HepG2 (cell line): ENCODE data around the gene ERRFI1. TPM values are rescaled to one million over a fixed set of nuclear protein-coding genes. Genes with fewer than 3 reads are reported as not detected.

Experiments used
- MAZ ChIP-seq, 2 experiments: sonication (generic) in 1 of 2; formaldehyde crosslinking in 1 of 2; IDR thresholded peaks; 2 replicates each; pipeline versions ENCODE4 v1.5.0 to v1.6.1; 2012 to 2020; ENCODE audit warnings: low read depth in 2 of 2, mild to moderate bottlenecking in 2 of 2, borderline replicate concordance in 1 of 2, improper control_type of control experiment in 1 of 2, low read length in 1 of 2, missing genetic modification reagents in 1 of 2, moderate library complexity in 1 of 2
- REXO4 ChIP-seq: sonication (generic); formaldehyde crosslinking; IDR thresholded peaks from 2 replicates; pipeline ENCODE4 v1.8.0; 2022; ENCODE audit warnings: missing genetic modification reagents, mild to moderate bottlenecking, borderline replicate concordance
- SNAPC2 ChIP-seq: sonication (generic); formaldehyde crosslinking; IDR thresholded peaks from 2 replicates; pipeline ENCODE4 v1.8.1; 2022; ENCODE audit warnings: mild to moderate bottlenecking, missing genetic modification reagents
- XBP1 ChIP-seq: sonication (generic); formaldehyde crosslinking; IDR thresholded peaks from 2 replicates; pipeline ENCODE4 v1.5.0; 2020; ENCODE audit warnings: missing genetic modification reagents
- ZNF431 ChIP-seq: sonication (generic); formaldehyde crosslinking; IDR thresholded peaks from 2 replicates; pipeline ENCODE4 v1.9.0; 2022; ENCODE audit warnings: missing genetic modification reagents, low read depth, mild to moderate bottlenecking, borderline replicate concordance
- ZNF562 ChIP-seq: sonication (generic); formaldehyde crosslinking; IDR thresholded peaks from 2 replicates; pipeline ENCODE4 v1.8.0; 2022; ENCODE audit warnings: missing genetic modification reagents, borderline replicate concordance
- ZNF766 ChIP-seq: sonication (generic); formaldehyde crosslinking; IDR thresholded peaks from 2 replicates; pipeline ENCODE4 v1.5.0; 2020; ENCODE audit warnings: missing genetic modification reagents, borderline replicate concordance
- polyA plus RNA-seq, 8 experiments: library from polyadenylated mRNA; depleted of rRNA in 3 of 8; stranded (reverse) in 7 of 8; unstranded in 1 of 8; fragments of >200 nt; fragmentation: Illumina TruSeq in 4 of 8; extraction: Trizol in 4 of 8; gene quantifications; 2 replicates each; pipeline versions ENCODE4 v1.2.1 to v1.2.3, GENCODE V29; 2011 to 2016; ENCODE audit warnings: low read depth in 4 of 8, missing spikeins in 1 of 8, mixed read lengths in 1 of 8; ENCODE audit not compliant: insufficient read depth in 1 of 8
- total RNA-seq, 5 experiments: library from RNA; depleted of rRNA; stranded (reverse); fragments of >200 nt; fragmentation: Illumina TruSeq; extraction: Trizol; gene quantifications; 2 replicates each; pipeline ENCODE4 v1.2.3, GENCODE V29; 2016; ENCODE audit warnings: low read depth in 1 of 5
- TF ChIP-seq, protein P1 (sequence below): sonication (generic); formaldehyde crosslinking; IDR thresholded peaks from 2 replicates; pipeline ENCODE4 v1.4.0; 2020; ENCODE audit warnings: mild to moderate bottlenecking, missing genetic modification reagents
- TF ChIP-seq, protein P2 (sequence below): sonication (generic); formaldehyde crosslinking; IDR thresholded peaks from 2 replicates; pipeline ENCODE4 v1.4.0; 2020; ENCODE audit warnings: mild to moderate bottlenecking, missing genetic modification reagents
- TF ChIP-seq, protein P3 (sequence below): sonication (generic); IDR thresholded peaks from 2 replicates; pipeline ENCODE4 v1.6.1; 2016; ENCODE audit warnings: low read depth, borderline replicate concordance
- TF ChIP-seq, protein P4 (sequence below): sonication (generic); formaldehyde crosslinking; IDR thresholded peaks from 2 replicates; pipeline ENCODE4 v1.4.0; 2020; ENCODE audit warnings: missing genetic modification reagents, mild to moderate bottlenecking, borderline replicate concordance
- TF ChIP-seq, protein P5 (sequence below): sonication (generic); formaldehyde crosslinking; IDR thresholded peaks from 2 replicates; pipeline ENCODE4 v1.8.0; 2022; ENCODE audit warnings: mild to moderate bottlenecking, missing genetic modification reagents; ENCODE audit not compliant: insufficient replicate concordance

Gene ERRFI1
- total and polyA plus RNA-seq, 2 of the 13 experiments (the other 11 are each of a cell fraction or from before 2014, with no cell fraction given): 84.4 to 753 TPM

DNA sequence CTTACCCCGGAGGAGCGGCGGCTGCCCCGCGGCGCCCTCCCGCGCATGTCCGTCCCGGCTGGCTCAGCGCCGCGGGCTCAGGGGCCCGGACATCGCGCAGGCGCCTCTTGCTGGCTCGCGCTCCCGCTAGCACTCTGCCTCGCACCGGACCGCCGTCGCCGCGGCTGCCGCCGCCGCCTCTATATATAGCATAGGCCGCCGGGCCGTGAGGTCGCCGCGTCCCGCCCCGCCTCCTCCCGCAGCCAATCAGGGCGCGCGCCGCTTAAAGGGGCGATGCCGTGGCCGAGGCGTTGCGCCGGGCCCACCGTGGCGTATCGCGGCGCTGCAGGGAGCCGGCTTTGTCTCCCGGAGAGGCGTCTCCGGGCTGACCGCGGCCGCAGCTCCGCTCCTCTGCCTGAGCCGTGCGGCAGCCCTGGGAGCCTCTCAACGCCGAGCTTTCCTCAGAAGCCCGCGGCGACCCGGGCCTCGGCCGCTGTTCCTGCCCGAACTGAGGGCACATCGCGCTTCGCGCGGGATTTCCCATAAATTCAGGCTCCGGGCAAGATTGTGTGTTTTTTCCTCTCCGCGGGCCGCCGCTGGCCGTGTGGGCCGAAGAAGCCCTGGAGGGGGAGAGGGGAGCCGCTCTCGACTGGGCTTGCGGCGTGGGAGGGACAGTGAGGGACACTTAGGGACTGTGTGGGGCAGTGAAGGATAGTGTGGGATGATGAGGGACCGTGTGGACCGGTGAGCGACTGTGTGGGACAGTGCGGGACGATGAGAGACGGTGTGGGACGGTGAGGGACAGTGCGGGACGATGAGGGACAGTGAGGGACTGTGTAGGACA lies at the start of gene ERRFI1 (continued):
- no peak; the same call in 1 of the 2 replicates for TF ChIP-seq XBP1 (CRISPR knock-in tag)
- TF ChIP-seq, protein P1, sequence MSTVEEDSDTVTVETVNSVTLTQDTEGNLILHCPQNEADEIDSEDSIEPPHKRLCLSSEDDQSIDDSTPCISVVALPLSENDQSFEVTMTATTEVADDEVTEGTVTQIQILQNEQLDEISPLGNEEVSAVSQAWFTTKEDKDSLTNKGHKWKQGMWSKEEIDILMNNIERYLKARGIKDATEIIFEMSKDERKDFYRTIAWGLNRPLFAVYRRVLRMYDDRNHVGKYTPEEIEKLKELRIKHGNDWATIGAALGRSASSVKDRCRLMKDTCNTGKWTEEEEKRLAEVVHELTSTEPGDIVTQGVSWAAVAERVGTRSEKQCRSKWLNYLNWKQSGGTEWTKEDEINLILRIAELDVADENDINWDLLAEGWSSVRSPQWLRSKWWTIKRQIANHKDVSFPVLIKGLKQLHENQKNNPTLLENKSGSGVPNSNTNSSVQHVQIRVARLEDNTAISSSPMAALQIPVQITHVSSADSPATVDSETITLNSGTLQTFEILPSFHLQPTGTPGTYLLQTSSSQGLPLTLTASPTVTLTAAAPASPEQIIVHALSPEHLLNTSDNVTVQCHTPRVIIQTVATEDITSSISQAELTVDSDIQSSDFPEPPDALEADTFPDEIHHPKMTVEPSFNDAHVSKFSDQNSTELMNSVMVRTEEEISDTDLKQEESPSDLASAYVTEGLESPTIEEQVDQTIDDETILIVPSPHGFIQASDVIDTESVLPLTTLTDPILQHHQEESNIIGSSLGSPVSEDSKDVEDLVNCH: 0 out of 2 replicates have a peak, but pooled peaks have one; percentile 54
- peak; percentile 43; the same call in 1 of the 2 replicates for TF ChIP-seq ZNF562
- no peak for TF ChIP-seq REXO4 (CRISPR knock-in tag)
- TF ChIP-seq MAZ (IDR thresholded peaks at IDR 0.05; ENCODE audit: borderline replicate concordance, low read depth, low read length): no peak
- TF ChIP-seq MAZ (CRISPR knock-in tag; IDR thresholded peaks at IDR 0.05; ENCODE audit: low read depth): peak; percentile 61
- TF ChIP-seq, protein P2, sequence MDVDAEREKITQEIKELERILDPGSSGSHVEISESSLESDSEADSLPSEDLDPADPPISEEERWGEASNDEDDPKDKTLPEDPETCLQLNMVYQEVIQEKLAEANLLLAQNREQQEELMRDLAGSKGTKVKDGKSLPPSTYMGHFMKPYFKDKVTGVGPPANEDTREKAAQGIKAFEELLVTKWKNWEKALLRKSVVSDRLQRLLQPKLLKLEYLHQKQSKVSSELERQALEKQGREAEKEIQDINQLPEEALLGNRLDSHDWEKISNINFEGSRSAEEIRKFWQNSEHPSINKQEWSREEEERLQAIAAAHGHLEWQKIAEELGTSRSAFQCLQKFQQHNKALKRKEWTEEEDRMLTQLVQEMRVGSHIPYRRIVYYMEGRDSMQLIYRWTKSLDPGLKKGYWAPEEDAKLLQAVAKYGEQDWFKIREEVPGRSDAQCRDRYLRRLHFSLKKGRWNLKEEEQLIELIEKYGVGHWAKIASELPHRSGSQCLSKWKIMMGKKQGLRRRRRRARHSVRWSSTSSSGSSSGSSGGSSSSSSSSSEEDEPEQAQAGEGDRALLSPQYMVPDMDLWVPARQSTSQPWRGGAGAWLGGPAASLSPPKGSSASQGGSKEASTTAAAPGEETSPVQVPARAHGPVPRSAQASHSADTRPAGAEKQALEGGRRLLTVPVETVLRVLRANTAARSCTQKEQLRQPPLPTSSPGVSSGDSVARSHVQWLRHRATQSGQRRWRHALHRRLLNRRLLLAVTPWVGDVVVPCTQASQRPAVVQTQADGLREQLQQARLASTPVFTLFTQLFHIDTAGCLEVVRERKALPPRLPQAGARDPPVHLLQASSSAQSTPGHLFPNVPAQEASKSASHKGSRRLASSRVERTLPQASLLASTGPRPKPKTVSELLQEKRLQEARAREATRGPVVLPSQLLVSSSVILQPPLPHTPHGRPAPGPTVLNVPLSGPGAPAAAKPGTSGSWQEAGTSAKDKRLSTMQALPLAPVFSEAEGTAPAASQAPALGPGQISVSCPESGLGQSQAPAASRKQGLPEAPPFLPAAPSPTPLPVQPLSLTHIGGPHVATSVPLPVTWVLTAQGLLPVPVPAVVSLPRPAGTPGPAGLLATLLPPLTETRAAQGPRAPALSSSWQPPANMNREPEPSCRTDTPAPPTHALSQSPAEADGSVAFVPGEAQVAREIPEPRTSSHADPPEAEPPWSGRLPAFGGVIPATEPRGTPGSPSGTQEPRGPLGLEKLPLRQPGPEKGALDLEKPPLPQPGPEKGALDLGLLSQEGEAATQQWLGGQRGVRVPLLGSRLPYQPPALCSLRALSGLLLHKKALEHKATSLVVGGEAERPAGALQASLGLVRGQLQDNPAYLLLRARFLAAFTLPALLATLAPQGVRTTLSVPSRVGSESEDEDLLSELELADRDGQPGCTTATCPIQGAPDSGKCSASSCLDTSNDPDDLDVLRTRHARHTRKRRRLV: no peak; the same call in 1 of the 2 replicates
- TF ChIP-seq, protein P3, sequence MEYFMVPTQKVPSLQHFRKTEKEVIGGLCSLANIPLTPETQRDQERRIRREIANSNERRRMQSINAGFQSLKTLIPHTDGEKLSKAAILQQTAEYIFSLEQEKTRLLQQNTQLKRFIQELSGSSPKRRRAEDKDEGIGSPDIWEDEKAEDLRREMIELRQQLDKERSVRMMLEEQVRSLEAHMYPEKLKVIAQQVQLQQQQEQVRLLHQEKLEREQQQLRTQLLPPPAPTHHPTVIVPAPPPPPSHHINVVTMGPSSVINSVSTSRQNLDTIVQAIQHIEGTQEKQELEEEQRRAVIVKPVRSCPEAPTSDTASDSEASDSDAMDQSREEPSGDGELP: peak; percentile 36; the same call in 1 of the 2 replicates
- TF ChIP-seq, protein P4, sequence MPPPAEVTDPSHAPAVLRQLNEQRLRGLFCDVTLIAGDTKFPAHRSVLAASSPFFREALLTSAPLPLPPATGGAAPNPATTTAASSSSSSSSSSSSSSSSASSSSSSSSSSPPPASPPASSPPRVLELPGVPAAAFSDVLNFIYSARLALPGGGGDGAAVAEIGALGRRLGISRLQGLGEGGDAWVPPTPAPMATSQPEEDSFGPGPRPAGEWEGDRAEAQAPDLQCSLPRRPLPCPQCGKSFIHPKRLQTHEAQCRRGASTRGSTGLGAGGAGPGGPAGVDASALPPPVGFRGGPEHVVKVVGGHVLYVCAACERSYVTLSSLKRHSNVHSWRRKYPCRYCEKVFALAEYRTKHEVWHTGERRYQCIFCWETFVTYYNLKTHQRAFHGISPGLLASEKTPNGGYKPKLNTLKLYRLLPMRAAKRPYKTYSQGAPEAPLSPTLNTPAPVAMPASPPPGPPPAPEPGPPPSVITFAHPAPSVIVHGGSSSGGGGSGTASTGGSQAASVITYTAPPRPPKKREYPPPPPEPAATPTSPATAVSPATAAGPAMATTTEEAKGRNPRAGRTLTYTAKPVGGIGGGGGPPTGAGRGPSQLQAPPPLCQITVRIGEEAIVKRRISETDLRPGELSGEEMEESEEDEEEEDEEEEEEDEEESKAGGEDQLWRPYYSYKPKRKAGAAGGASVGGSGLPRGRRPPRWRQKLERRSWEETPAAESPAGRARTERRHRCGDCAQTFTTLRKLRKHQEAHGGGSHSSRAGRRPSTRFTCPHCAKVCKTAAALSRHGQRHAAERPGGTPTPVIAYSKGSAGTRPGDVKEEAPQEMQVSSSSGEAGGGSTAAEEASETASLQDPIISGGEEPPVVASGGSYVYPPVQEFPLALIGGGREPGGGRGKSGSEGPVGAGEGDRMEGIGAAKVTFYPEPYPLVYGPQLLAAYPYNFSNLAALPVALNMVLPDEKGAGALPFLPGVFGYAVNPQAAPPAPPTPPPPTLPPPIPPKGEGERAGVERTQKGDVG (CRISPR knock-in tag): no peak
- TF ChIP-seq SNAPC2 (CRISPR knock-in tag): 0 out of 2 replicates have a peak, but pooled peaks have one; percentile 41
- TF ChIP-seq ZNF766 (CRISPR knock-in tag): no peak
- 0 out of 2 replicates have a peak, but pooled peaks have one; percentile 53 for TF ChIP-seq ZNF431 (CRISPR knock-in tag)
- TF ChIP-seq, protein P5, sequence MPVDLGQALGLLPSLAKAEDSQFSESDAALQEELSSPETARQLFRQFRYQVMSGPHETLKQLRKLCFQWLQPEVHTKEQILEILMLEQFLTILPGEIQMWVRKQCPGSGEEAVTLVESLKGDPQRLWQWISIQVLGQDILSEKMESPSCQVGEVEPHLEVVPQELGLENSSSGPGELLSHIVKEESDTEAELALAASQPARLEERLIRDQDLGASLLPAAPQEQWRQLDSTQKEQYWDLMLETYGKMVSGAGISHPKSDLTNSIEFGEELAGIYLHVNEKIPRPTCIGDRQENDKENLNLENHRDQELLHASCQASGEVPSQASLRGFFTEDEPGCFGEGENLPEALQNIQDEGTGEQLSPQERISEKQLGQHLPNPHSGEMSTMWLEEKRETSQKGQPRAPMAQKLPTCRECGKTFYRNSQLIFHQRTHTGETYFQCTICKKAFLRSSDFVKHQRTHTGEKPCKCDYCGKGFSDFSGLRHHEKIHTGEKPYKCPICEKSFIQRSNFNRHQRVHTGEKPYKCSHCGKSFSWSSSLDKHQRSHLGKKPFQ (CRISPR knock-in tag): peak; percentile 84
